Stomach smooth muscle (tissue), 2 donors: ENCODE results near the gene RIMBP2.

Experiments used
- H3K27ac ChIP-seq: one replicate; pipeline ENCODE4 v1.7.0; 2013; ENCODE audit warnings: mild to moderate bottlenecking, low read length, inconsistent platforms
- H3K27me3 ChIP-seq, 2 donors: one replicate each; pipeline ENCODE4 v1.7.0; 2013; ENCODE audit warnings: low read length in 2 of 2; ENCODE audit not compliant: insufficient read depth in 2 of 2, control insufficient read depth in 1 of 2
- H3K36me3 ChIP-seq, 2 donors: one replicate each; pipeline ENCODE4 v1.7.0; 2013; ENCODE audit warnings: low read length in 2 of 2; ENCODE audit not compliant: control insufficient read depth in 2 of 2, insufficient read depth in 2 of 2
- H3K4me1 ChIP-seq: one replicate; pipeline ENCODE4 v1.7.0; 2013; ENCODE audit warnings: low read length; ENCODE audit not compliant: control insufficient read depth, insufficient read depth
- H3K4me3 ChIP-seq, 2 donors: one replicate each; pipeline ENCODE4 v1.7.0; 2013; ENCODE audit warnings: low read length in 2 of 2
- H3K9ac ChIP-seq, 2 donors: one replicate each; pipeline ENCODE4 v1.7.0; 2013; ENCODE audit warnings: low read length in 2 of 2, mild to moderate bottlenecking in 1 of 2
- H3K9me3 ChIP-seq, 2 donors: one replicate each; pipeline ENCODE4 v1.7.0; 2013; ENCODE audit warnings: low read length in 2 of 2; ENCODE audit not compliant: control insufficient read depth in 2 of 2
- donor health status: healthy.
- donor health status: Pancreatic carcinoma.

The RIMBP2 gene

DNA sequence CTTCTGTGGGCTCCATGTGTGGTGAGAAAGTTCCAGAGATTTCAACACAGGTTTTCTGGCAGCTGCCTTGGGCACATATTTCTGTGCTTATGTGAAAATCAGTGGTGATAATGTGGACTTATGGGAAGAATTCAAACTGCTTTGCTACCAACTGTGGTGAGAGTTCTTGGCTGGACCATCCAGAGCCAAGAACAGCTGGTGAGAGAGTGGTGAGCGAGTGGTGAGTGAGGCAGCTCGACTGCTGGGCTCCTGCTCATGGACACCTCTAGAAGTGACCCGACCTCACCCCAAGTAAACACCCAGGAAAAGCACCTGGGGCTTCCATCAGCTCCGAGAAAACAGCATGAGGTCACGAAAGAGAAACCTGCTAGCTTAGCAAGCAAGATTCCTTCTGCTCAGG lies 272.0 kb downstream of the RIMBP2 start:
- H3K36me3 ChIP-seq, result no peaks in the 10 kb centered on the region
- no peak overlapping the region for H3K9ac ChIP-seq
- no peak overlapping the region for H3K27ac ChIP-seq
- H3K9me3 ChIP-seq, result peaks cover 0 to 3% of the 10 kb centered on the region in 2 donors
- H3K27me3 ChIP-seq, result no peaks in the 10 kb centered on the region
- H3K4me1 ChIP-seq, result no peaks in the 10 kb centered on the region
- H3K4me3 ChIP-seq, result no peak overlapping the region

DNA sequence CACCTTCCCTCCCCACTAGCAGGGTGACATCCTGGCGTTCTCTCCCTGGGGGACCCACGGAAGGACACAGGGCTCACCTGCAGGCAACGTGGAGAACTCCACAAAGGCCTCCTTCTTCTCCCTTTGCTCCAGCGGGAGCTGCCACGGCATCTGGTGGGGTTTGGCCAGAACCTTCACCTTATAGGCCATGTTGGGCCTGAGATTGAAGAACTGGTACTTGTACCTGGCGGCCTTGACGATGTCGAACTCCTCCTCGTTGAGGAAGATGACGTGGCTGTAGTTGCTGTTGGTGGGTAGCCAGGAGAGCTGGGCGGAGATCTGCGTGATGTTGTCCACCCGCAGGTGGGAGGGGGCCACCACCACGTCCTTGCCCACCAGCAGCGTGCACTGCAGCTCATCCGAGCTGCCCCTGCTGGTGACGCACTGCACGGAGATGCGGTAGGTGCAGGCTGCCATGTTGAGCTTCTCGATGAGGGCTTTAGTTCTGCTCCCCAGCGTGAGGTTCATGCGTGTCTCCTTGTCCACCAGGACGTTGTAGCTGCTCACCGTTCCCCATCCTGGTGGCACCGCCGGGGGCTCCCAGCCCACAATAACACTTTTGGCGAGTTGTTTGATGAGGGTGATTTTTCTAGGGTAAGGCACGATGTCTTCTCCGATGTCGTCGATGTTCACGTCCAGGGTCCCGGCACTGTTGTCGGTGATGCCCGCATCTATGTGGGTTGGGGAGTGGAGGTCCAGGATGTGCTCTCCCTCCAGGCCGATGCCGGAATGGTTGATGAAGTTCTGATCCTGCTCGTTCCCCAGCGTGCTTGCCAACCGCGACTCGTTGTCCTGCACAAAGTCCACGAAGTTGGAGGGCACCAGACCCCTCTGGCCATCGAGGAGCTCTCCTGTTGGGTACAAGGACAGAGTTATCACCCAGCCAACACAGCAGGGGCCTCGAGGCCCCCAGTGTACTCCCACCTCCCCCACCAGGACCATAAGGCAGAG lies 274.0 kb downstream of the RIMBP2 start:
- no peak overlapping the region for H3K4me3 ChIP-seq
- H3K9ac ChIP-seq, result no peak overlapping the region
- peaks cover 0 to 3% of the 10 kb centered on the region in 2 donors for H3K9me3 ChIP-seq
- no peak overlapping the region for H3K27ac ChIP-seq
- no peaks in the 10 kb centered on the region for H3K27me3 ChIP-seq
- H3K36me3 ChIP-seq, result no peaks in the 10 kb centered on the region
- H3K4me1 ChIP-seq, result no peaks in the 10 kb centered on the region

DNA sequence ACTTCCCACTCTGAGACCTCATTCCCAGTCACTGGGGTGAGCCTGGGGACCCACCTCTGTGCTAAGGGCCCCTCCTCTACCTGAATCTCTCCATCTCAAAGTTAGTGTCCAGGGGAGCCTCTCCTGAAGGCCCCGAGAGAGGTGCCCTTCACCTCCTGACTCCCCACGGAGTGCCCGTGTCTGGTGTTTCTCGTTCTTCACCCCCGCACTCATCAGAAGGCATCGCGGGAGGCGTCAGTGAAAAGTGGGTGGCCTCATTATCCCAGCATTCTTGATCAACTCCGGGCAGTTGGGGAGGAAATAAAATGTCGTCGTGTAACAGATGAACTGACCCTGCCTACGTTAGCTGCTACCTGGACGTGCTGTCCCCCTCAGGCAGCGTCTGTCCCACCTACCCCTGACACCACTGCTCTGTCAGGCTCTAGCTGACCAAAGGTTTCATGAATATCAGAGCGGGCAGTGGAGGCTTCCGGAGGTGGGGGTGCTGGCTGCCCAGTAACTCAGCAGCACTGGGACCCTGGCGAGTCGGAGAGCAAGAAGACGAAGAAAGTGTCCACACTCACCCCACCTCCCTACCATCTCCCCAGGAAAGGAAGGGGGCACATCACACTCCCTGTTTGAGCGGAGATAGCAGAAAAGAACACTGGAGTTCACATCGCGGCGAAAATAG lies 275.6 kb downstream of the RIMBP2 start:
- no peak overlapping the region for H3K27ac ChIP-seq
- H3K27me3 ChIP-seq, result no peaks in the 10 kb centered on the region
- H3K36me3 ChIP-seq, result no peaks in the 10 kb centered on the region
- H3K4me3 ChIP-seq, result no peak overlapping the region
- H3K4me1 ChIP-seq, result no peaks in the 10 kb centered on the region
- H3K9ac ChIP-seq, result no peak overlapping the region
- H3K9me3 ChIP-seq, result peaks cover 0 to 3% of the 10 kb centered on the region in 2 donors

DNA sequence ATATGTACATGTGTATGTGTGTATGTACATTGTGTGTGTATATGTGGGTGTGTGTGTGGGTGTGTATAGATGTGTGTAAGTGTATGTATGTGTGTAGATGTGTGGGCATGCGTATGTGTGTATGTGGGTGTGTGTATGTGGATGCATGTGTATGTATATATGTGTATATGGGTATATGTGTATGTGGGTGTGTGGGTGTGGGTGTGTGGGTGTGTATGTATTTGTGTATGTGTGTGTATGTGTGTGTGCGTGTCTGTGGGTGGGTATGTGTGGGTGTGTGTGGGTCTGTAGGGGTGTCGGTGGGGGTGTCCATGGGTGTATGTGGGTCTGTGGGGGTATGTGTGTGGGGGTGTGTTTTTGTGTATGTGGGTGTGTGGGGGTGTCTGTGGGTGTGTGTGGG lies 276.8 kb downstream of the RIMBP2 start:
- H3K4me1 ChIP-seq, result no peaks in the 10 kb centered on the region
- no peak overlapping the region for H3K4me3 ChIP-seq
- peaks cover 0 to 3% of the 10 kb centered on the region in 2 donors for H3K9me3 ChIP-seq
- H3K27ac ChIP-seq, result no peak overlapping the region
- H3K27me3 ChIP-seq, result no peaks in the 10 kb centered on the region
- no peaks in the 10 kb centered on the region for H3K36me3 ChIP-seq
- H3K9ac ChIP-seq, result no peak overlapping the region

DNA sequence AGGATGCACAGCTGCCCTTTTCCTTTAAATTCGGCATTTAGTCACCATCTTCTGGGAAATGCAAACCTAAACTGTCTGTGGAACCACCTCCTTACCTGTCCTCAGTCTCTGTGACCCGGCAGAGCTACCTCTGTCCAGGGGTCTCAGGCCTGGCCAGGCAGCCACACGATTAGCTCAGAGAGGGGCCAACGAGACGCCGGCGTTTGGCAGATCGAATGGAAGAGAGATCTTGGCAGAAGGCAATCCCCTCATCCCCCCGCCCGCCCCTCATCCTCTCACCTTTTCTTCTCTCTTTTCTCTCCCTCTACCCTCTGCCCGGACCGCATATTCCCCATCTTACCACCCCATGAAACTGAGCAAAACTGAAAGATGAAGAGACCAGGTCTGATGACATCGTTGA lies 277.4 kb downstream of the RIMBP2 start:
- no peaks in the 10 kb centered on the region for H3K4me1 ChIP-seq
- peaks cover under 1 to 4% of the 10 kb centered on the region in 2 donors for H3K9me3 ChIP-seq
- no peaks in the 10 kb centered on the region for H3K27me3 ChIP-seq
- H3K27ac ChIP-seq, result no peak overlapping the region
- no peak overlapping the region for H3K4me3 ChIP-seq
- no peak overlapping the region for H3K9ac ChIP-seq
- no peaks in the 10 kb centered on the region for H3K36me3 ChIP-seq

DNA sequence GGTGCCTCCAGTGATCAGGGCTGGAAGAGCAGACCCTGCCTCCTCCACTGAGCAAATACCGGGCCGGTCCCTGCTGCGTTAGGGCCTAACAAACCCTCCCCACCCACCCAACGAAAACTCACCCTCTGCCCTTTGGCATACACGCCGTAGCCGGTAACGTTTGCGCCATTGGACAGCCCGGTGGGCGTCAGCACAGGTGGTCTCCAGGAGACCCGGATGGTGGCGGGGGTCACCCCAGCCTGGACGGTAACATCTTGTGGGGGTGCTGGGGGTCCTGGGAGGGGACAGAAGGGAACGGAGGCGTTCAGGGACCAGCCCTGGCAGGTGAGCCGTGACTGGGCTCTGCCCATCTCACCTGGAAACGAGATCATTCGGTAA lies 277.9 kb downstream of the RIMBP2 start:
- Histone ChIP-seq H3K27ac (no peak overlapping the region), H3K9ac (no peak overlapping the region), H3K4me1 (no peaks in the 10 kb centered on the region), H3K9me3 (peaks cover 4 to 8% of the 10 kb centered on the region in 2 donors), H3K27me3 (no peaks in the 10 kb centered on the region), H3K36me3 (no peaks in the 10 kb centered on the region), H3K4me3 (no peak overlapping the region)

DNA sequence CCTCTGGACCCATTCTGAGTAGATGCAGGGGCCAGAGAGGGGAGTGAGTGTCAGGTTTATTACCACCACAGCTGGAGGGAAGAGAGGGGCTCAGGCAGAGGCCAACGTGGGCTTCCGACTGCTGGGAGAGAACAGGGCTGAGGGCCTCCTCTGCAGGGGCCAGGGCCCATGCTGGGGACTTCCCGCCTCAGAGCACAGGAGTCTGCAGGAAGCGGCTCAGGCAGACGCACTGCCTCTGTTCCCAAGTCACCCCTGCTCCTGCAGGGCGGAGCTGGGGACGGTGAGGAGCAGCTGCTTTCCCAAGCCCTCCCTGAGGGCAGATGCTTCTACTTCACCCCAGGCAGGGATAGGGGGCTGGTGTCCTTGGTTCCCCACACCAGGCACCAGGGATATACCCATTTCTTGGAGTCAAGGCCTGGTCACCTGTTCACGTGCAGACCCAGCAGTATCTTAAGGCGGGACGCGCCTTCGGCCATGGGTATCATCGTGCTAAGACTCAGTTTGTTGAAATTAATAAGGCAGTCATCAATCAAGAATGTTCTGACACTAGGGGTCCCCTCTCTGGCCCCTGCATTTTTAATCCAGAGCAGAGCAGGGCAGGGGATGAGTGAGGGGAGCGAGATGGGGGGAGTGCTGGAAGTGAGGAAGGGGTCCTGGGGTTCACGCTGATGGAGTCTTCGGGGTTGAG lies 278.4 kb downstream of the RIMBP2 start:
- no peak overlapping the region for H3K4me3 ChIP-seq
- H3K27ac ChIP-seq, result no peak overlapping the region
- no peaks in the 10 kb centered on the region for H3K4me1 ChIP-seq
- H3K9ac ChIP-seq, result no peak overlapping the region
- H3K36me3 ChIP-seq, result no peaks in the 10 kb centered on the region
- no peaks in the 10 kb centered on the region for H3K27me3 ChIP-seq
- peaks cover 4 to 13% of the 10 kb centered on the region in 2 donors for H3K9me3 ChIP-seq

DNA sequence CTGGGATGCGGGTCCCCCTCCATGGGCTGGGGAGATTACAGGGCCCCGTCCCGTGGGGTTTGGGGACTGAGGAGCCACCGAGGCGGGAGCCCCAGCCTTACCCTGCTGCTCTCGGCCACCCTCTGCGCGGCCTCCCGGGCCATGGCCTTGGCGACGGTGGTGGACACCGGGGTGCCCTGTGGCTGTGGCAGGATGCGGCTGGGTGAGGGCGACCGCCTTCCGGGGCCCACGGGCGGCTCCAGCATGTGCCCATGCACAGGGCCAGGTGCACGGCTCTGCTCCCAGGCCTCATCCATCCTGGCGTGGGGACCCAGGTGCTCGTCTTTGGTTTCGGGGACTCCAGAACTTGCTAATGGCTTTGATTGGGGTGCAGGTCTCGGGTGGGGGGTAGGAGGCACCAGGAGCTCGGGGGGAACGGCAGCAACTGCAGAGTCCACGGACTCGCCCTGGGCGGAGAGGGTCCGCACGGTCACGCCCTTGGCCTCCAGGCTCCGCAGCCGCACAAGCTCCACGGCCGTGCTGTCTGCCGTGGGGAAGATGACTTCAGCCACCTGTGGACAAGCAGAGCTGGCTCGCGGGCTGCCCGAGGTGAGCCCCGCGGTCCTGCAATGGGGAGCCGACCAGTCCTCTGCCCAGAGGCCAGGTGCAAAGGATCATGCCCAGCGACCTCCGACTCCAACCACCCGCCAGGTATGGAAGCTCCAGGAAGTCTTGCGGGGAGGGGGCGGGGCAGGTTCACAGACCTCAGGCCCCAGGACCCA lies 279.2 kb downstream of the RIMBP2 start:
- no peaks in the 10 kb centered on the region for H3K4me1 ChIP-seq

DNA sequence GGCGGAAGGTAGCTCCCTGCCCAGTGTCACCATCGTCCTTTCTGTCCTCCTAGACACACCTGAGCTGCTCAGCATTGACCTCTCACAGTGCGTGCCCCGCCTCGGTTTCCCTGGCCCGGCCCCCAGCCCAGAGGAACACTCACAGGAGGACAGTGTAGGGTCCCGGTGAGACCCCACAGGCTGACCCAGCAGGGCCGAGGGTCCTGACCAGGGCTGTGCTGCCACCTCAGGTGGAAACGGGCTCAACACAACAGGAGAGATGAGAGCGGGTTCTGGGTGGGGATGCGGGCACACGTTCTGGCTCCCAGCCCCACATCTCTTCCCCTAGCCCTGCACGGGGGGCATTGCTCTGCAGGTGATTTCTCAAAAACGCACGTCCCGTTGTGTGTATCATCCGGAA lies 280.3 kb downstream of the RIMBP2 start:
- Histone ChIP-seq H3K4me3 (no peak overlapping the region), H3K9ac (no peak overlapping the region), H3K36me3 (no peaks in the 10 kb centered on the region), H3K9me3 (peaks cover 4 to 11% of the 10 kb centered on the region in 2 donors), H3K27ac (no peak overlapping the region), H3K27me3 (no peaks in the 10 kb centered on the region), H3K4me1 (no peaks in the 10 kb centered on the region)

More for the DNA sequence above, 279.2 kb downstream of the RIMBP2 start:
- Histone ChIP-seq H3K9ac (no peak overlapping the region), H3K4me3 (no peak overlapping the region), H3K9me3 (peaks cover 4 to 13% of the 10 kb centered on the region in 2 donors), H3K27me3 (no peaks in the 10 kb centered on the region), H3K36me3 (no peaks in the 10 kb centered on the region), H3K27ac (no peak overlapping the region)

DNA sequence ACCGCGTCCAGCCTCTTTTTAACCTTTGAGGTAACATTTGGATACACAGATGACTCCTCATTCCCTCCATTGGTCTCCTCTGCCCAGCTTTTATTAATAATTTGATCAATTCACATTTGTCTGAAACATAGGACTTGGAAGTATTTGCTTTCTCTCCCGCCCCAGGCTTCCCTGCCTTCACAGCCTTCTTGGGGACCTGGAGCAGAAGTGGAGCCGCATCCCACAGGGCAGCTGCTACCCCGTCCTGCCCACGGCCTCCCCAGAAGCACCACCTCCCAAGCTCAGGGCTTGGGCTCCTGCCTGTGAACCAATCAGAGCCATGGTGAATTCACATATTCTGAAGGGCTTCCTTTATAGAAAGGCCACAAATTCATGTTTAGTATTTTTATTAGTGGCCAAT lies 280.8 kb downstream of the RIMBP2 start:
- H3K27me3 ChIP-seq, result no peaks in the 10 kb centered on the region
- H3K27ac ChIP-seq, result no peak overlapping the region
- H3K4me3 ChIP-seq, result no peak overlapping the region
- no peaks in the 10 kb centered on the region for H3K4me1 ChIP-seq
- no peaks in the 10 kb centered on the region for H3K36me3 ChIP-seq
- peaks cover 4 to 11% of the 10 kb centered on the region in 2 donors for H3K9me3 ChIP-seq
- no peak overlapping the region for H3K9ac ChIP-seq
